PC-3 (cell line): ENCODE data around the gene DNAJC5. TPM values are rescaled to one million over a fixed set of nuclear protein-coding genes. Genes with fewer than 3 reads are reported as not detected.

Experiments
- ATAC-seq: fragments of 200-7000 bp; cut with Tn5 transposase; 2 replicates; pipeline ENCODE4 v1.9.1; 2020; ENCODE audit warnings: mild to moderate bottlenecking, moderate library complexity
- BruUV-seq: library from RNA; stranded (reverse); fragments of 400-500 nt; replicated peaks from 2 replicates; lab custom pipeline; 2021; lab: Mats Ljungman, UMichigan
- CTCF ChIA-PET: fragments of 300-600 bp; sonication (Branson Sonifier 250); formaldehyde crosslinking; loops from one replicate; lab custom pipeline; 2022; ENCODE audit warnings: antibody characterized with exemption; lab: Charles Lee
- POLR2A ChIA-PET: fragments of 300-600 bp; sonication (Branson Sonifier 250); formaldehyde crosslinking; loops from one replicate; lab custom pipeline; 2022; ENCODE audit warnings: antibody characterized with exemption; ENCODE audit not compliant: unreplicated experiment; lab: Charles Lee
- DNase-seq: peaks from one replicate; pipeline ENCODE4 v3.0.0-alpha.2; 2015
- H2AFZ ChIP-seq: fragments of 300-600 bp; sonication (generic); 2 replicates; pipeline ENCODE4 v1.6.0; 2016; ENCODE audit warnings: antibody characterized with exemption, low read length
- H3F3A ChIP-seq: fragments of 300-600 bp; sonication (generic); one replicate; pipeline ENCODE4 v1.6.0; 2017; ENCODE audit warnings: antibody characterized with exemption, low read length, control low read depth, mild to moderate bottlenecking; ENCODE audit not compliant: unreplicated experiment
- H3K27ac ChIP-seq: fragments of 300-600 bp; sonication (generic); 2 replicates; pipeline ENCODE4 v1.5.1; 2016; ENCODE audit warnings: mild to moderate bottlenecking, low read length
- H3K27me3 ChIP-seq: fragments of 300-600 bp; sonication (generic); 2 replicates; pipeline ENCODE4 v1.6.1; 2016; ENCODE audit warnings: low read length, mixed read lengths
- H3K36me3 ChIP-seq: fragments of 300-600 bp; sonication (generic); 2 replicates; pipeline ENCODE4 v1.6.1; 2016; ENCODE audit warnings: low read depth, mixed run types, low read length, mixed read lengths
- H3K4me1 ChIP-seq: fragments of 300-600 bp; sonication (generic); 2 replicates; pipeline ENCODE4 v1.5.1; 2016; ENCODE audit warnings: low read length; ENCODE audit not compliant: insufficient read depth
- H3K4me2 ChIP-seq: fragments of 300-600 bp; sonication (generic); 2 replicates; pipeline ENCODE4 v1.6.0; 2016; ENCODE audit warnings: low read length
- H3K4me3 ChIP-seq: fragments of 300-600 bp; sonication (generic); 2 replicates; pipeline ENCODE4 v1.5.1; 2016; ENCODE audit warnings: mild to moderate bottlenecking, low read length, mixed read lengths
- H3K79me2 ChIP-seq: fragments of 300-600 bp; sonication (generic); 2 replicates; pipeline ENCODE4 v1.6.1; 2017; ENCODE audit warnings: low read length, mixed read lengths
- H3K9ac ChIP-seq: fragments of 300-600 bp; sonication (generic); 2 replicates; pipeline ENCODE4 v1.6.0; 2016; ENCODE audit warnings: mild to moderate bottlenecking, low read length
- H3K9me2 ChIP-seq: fragments of 300-600 bp; sonication (generic); replicated peaks from 2 replicates; pipeline ENCODE4 v1.6.1; 2016; ENCODE audit warnings: mixed run types, low read length, mixed read lengths
- H3K9me3 ChIP-seq: fragments of 300-600 bp; sonication (generic); 2 replicates; pipeline ENCODE4 v1.6.1; 2016; ENCODE audit warnings: low read length, mixed read lengths
- H4K20me1 ChIP-seq: fragments of 300-600 bp; sonication (generic); 2 replicates; pipeline ENCODE4 v1.6.1; 2016; ENCODE audit warnings: low read length, mixed read lengths
- CTCF ChIP-seq: fragments of 300-600 bp; sonication (generic); conservative IDR thresholded peaks from 2 replicates; pipeline ENCODE4 v1.5.1; 2017; ENCODE audit warnings: antibody characterized with exemption, low read depth, mild to moderate bottlenecking, low read length
- EZH2 ChIP-seq: fragments of 300-600 bp; sonication (generic); IDR thresholded peaks from one replicate; pipeline ENCODE4 v1.6.1; 2017; ENCODE audit warnings: antibody characterized with exemption, mild to moderate bottlenecking, low read length; ENCODE audit not compliant: unreplicated experiment
- EZH2phosphoT487 ChIP-seq: fragments of 300-600 bp; sonication (generic); IDR thresholded peaks from 2 replicates; pipeline ENCODE4 v1.6.1; 2018; ENCODE audit warnings: mild to moderate bottlenecking, antibody characterized with exemption, low read length, borderline replicate concordance
- intact Hi-C: fragments of 100-400 bp; cut with micrococcal nuclease; formaldehyde crosslinking; loops from 2 replicates; pipeline ENCODE4 v1.9.0; 2023
- total RNA-seq: library from RNA; depleted of rRNA; stranded (reverse); fragments of >200 nt; gene quantifications from 2 replicates; pipeline ENCODE4 v1.2.3, GENCODE V29; 2014

Gene DNAJC5
- total RNA-seq, 1 experiment from 2014 or later = 73.7 TPM

GRCh38 chr20:63946986-63947637 lies 52.2 kb downstream of the DNAJC5 start:
- H3K9me2 ChIP-seq = no peaks in the 10 kb centered on the region
- no peak for ATAC-seq
- no peak for TF ChIP-seq CTCF
- no peak for TF ChIP-seq EZH2phosphoT487
- TF ChIP-seq EZH2 = no peak
- no peaks in the 10 kb centered on the region for H3K27me3 ChIP-seq
- H4K20me1 ChIP-seq = peaks cover 57% of the 10 kb centered on the region
- peaks cover 7% of the 10 kb centered on the region for H3K36me3 ChIP-seq
- no peak for DNase-seq
- no peaks in the 10 kb centered on the region for H3K9me3 ChIP-seq
- no peak overlapping the region for H3K4me3 ChIP-seq
- intact Hi-C loops = no loop called here
- ChIA-PET CTCF (interaction anchor here (0.6 kb wide), 1 partner anchor 46 kb away, joined by 4 read pairs; no protein-coding TSS in a partner anchor), POLR2A (no interaction called here)
- no peak overlapping the region for H3K9ac ChIP-seq
- no TSS peak for BruUV-seq
- H3K79me2 ChIP-seq = peaks cover 65% of the 10 kb centered on the region
- H3K27ac ChIP-seq = no peak overlapping the region
- H2AFZ ChIP-seq = no peak overlapping the region
- H3K4me2 ChIP-seq = no peak overlapping the region
- H3K4me1 ChIP-seq = peaks cover 10% of the 10 kb centered on the region; the same call in 1 of the 2 replicates
- peaks cover 6% of the 10 kb centered on the region for H3F3A ChIP-seq

GRCh38 chr20:63947638-63948456 lies 52.9 kb downstream of the DNAJC5 start:
- no peak for DNase-seq

More at GRCh38 chr20:63947638-63948456, 52.9 kb downstream of the DNAJC5 start:
- H2AFZ ChIP-seq = no peak overlapping the region
- H3F3A ChIP-seq = peaks cover under 1% of the 10 kb centered on the region
- POLR2A ChIA-PET = no interaction called here
- intact Hi-C loops = no loop called here
- H3K4me2 ChIP-seq = no peak overlapping the region
- H3K9me2 ChIP-seq = no peaks in the 10 kb centered on the region
- H3K4me3 ChIP-seq = no peak overlapping the region
- H3K79me2 ChIP-seq = peaks cover 72% of the 10 kb centered on the region
- no TSS peak for BruUV-seq
- peaks cover 59% of the 10 kb centered on the region for H4K20me1 ChIP-seq
- no peak for TF ChIP-seq CTCF
- no peak for TF ChIP-seq EZH2phosphoT487
- TF ChIP-seq EZH2 = no peak
- no peaks in the 10 kb centered on the region for H3K27me3 ChIP-seq
- peaks cover 7% of the 10 kb centered on the region for H3K36me3 ChIP-seq
- no peaks in the 10 kb centered on the region for H3K9me3 ChIP-seq
- ATAC-seq = no peak; the same call in 1 of the 2 replicates
- H3K9ac ChIP-seq = no peak overlapping the region
- no peak overlapping the region for H3K27ac ChIP-seq
- peaks cover 10% of the 10 kb centered on the region; the same call in 1 of the 2 replicates for H3K4me1 ChIP-seq
- CTCF ChIA-PET = interaction anchor here (0.6 kb wide), 1 partner anchor 56 kb away, joined by 5 read pairs; no protein-coding TSS in a partner anchor
